ENCODE results near the gene FAF1. TPM values are rescaled to one million over a fixed set of nuclear protein-coding genes. Genes with fewer than 3 reads are reported as not detected.

The FAF1 gene
- total and polyA plus RNA-seq, 8 donors = 20.1 to 144 (median 27.4) TPM

GRCh38 chr1:50705041-50705440, 255.0 kb downstream of the FAF1 start:
- Histone ChIP-seq H3K4me1 (peaks cover 0 to 27% (median 7%) of the 10 kb centered on the region in 4 donors), H3K4me3 (no peak overlapping the region), H3K27ac (no peak overlapping the region), H3K9me3 (no peaks in the 10 kb centered on the region), H3K36me3 (no peaks in the 10 kb centered on the region), H3K27me3 (no peaks in the 10 kb centered on the region)
- 12 to 25% (median 17%) methylated on average over 1 of the region's 1 CpG for WGBS, 5 donors
- DNase-seq = no peak
- intact Hi-C loops (cut with DNase I; ENCODE audit: low total_unique reads) = no loop called here
- TF ChIP-seq POLR2A (IDR thresholded peaks at IDR 0.05) = no peak
- no peak for TF ChIP-seq POLR2AphosphoS5 (IDR thresholded peaks at IDR 0.05)
- TF ChIP-seq EP300 (IDR thresholded peaks at IDR 0.05) = no peak
- TF ChIP-seq CTCF (IDR thresholded peaks at IDR 0.05) = no peak

GRCh38 chr1:50704126-50704525, 255.9 kb downstream of the FAF1 start:
- TF ChIP-seq POLR2AphosphoS5 (IDR thresholded peaks at IDR 0.05) (no peak), EP300 (IDR thresholded peaks at IDR 0.05) (no peak), CTCF (IDR thresholded peaks at IDR 0.05) (peak in 5 of 7 experiments; percentile 36 to 63 (median 59))
- 16 to 40% (median 24%) methylated on average over 1 of the region's 1 CpG for WGBS, 5 donors
- H3K4me3 ChIP-seq = no peak overlapping the region
- H3K4me1 ChIP-seq = peaks cover 0 to 27% (median 7%) of the 10 kb centered on the region in 4 donors
- H3K9me3 ChIP-seq = no peaks in the 10 kb centered on the region
- peak in 1 of 2 donors; percentile 67 for DNase-seq
- no peaks in the 10 kb centered on the region for H3K36me3 ChIP-seq
- no peaks in the 10 kb centered on the region for H3K27me3 ChIP-seq
- intact Hi-C loops (cut with DNase I; ENCODE audit: low total_unique reads) = no loop called here
- no peak overlapping the region for H3K27ac ChIP-seq

- intact Hi-C loops (cut with DNase I; ENCODE audit: low total_unique reads) = no loop called here
- no peak for TF ChIP-seq CTCF (IDR thresholded peaks at IDR 0.05)
- no peak for TF ChIP-seq EP300 (IDR thresholded peaks at IDR 0.05)
- no peak for TF ChIP-seq POLR2A (IDR thresholded peaks at IDR 0.05)
- TF ChIP-seq POLR2AphosphoS5 (IDR thresholded peaks at IDR 0.05) = no peak
- DNase-seq = no peak
These were observed 256.8 kb downstream of the FAF1 start for GRCh38 chr1:50703240-50703639.

GRCh38 chr1:50702395-50702794, 257.7 kb downstream of the FAF1 start:
- H3K27ac ChIP-seq = no peak overlapping the region
- H3K36me3 ChIP-seq = no peaks in the 10 kb centered on the region
- intact Hi-C loops (cut with DNase I; ENCODE audit: low total_unique reads) = no loop called here
- DNase-seq = no peak
- H3K27me3 ChIP-seq = no peaks in the 10 kb centered on the region
- H3K9me3 ChIP-seq = no peaks in the 10 kb centered on the region
- WGBS, 5 donors = 84 to 94% (median 88%) methylated on average over 2 of the region's 2 CpGs
- H3K4me3 ChIP-seq = no peak overlapping the region
- peaks cover 0 to 37% (median 9%) of the 10 kb centered on the region in 4 donors for H3K4me1 ChIP-seq
- TF ChIP-seq CTCF (IDR thresholded peaks at IDR 0.05) = no peak
- no peak for TF ChIP-seq POLR2A (IDR thresholded peaks at IDR 0.05)
- TF ChIP-seq POLR2AphosphoS5 (IDR thresholded peaks at IDR 0.05) = no peak
- TF ChIP-seq EP300 (IDR thresholded peaks at IDR 0.05) = no peak

More at GRCh38 chr1:50703240-50703639, 256.8 kb downstream of the FAF1 start:
- peaks cover 0 to 28% (median 7%) of the 10 kb centered on the region in 4 donors for H3K4me1 ChIP-seq
- H3K4me3 ChIP-seq = no peak overlapping the region
- no peaks in the 10 kb centered on the region for H3K27me3 ChIP-seq
- H3K9me3 ChIP-seq = no peaks in the 10 kb centered on the region
- H3K36me3 ChIP-seq = no peaks in the 10 kb centered on the region
- no peak overlapping the region for H3K27ac ChIP-seq
